IMR-90 (cell line): Measurements from ENCODE around the gene RGS9. TPM values are rescaled to one million over a fixed set of nuclear protein-coding genes. Genes with fewer than 3 reads are reported as not detected.

Experiments used
- ATAC-seq: fragments of 200-7000 bp; cut with Tn5 transposase; 2 replicates; pipeline ENCODE4 v1.9.1; 2020; ENCODE audit warnings: low read depth, mild to moderate bottlenecking, moderate library complexity
- BruUV-seq: library from RNA; stranded (reverse); fragments of 400-500 nt; replicated peaks from 2 replicates; lab custom pipeline; 2021; lab: Mats Ljungman, UMichigan
- CTCF ChIA-PET: fragments of 300-600 bp; formaldehyde crosslinking; extraction: SDS; loops from one replicate; lab custom pipeline; 2021; ENCODE audit warnings: antibody characterized with exemption; lab: Yijun Ruan, JAX
- POLR2A ChIA-PET: fragments of 300-600 bp; sonication (Branson Sonifier 250); formaldehyde crosslinking; loops from one replicate; lab custom pipeline; 2022; ENCODE audit warnings: antibody characterized with exemption; ENCODE audit not compliant: unreplicated experiment; lab: Charles Lee
- DNase-seq: peaks from one replicate; pipeline ENCODE4 v3.0.0; 2013
- H2AFZ ChIP-seq: replicated peaks from 2 replicates; pipeline ENCODE3; 2013; ENCODE audit warnings: low read length, mild to moderate bottlenecking; ENCODE audit not compliant: poor library complexity
- H2AK5ac ChIP-seq: 2 replicates; pipeline ENCODE4 v1.6.1; 2013; ENCODE audit warnings: low read depth, low read length, inconsistent platforms
- H2AK9ac ChIP-seq: replicated peaks from 2 replicates; pipeline ENCODE3; 2013; ENCODE audit warnings: mild to moderate bottlenecking, low read depth, low read length, moderate library complexity; ENCODE audit not compliant: poor library complexity
- H2BK120ac ChIP-seq: 2 replicates; pipeline ENCODE4 v1.6.1; 2013; ENCODE audit warnings: low read depth, low read length, inconsistent platforms
- H2BK15ac ChIP-seq: 3 replicates; pipeline ENCODE4 v1.6.1; 2013; ENCODE audit warnings: low read depth, low read length, inconsistent platforms
- H2BK20ac ChIP-seq: 2 replicates; pipeline ENCODE4 v1.6.1; 2013; ENCODE audit warnings: low read depth, mild to moderate bottlenecking, inconsistent platforms, low read length, moderate library complexity
- H2BK5ac ChIP-seq: 2 replicates; pipeline ENCODE4 v1.6.1; 2013; ENCODE audit warnings: mild to moderate bottlenecking, low read depth, low read length, inconsistent platforms; ENCODE audit not compliant: poor library complexity, severe bottlenecking
- H3K14ac ChIP-seq: replicated peaks from 2 replicates; pipeline ENCODE4 v1.6.1; 2013; ENCODE audit warnings: low read depth, low read length, inconsistent platforms
- H3K18ac ChIP-seq: 2 replicates; pipeline ENCODE4 v1.6.1; 2013; ENCODE audit warnings: low read depth, low read length, control low read depth
- H3K23ac ChIP-seq: 2 replicates; pipeline ENCODE4 v1.6.1; 2013; ENCODE audit warnings: low read depth, low read length, inconsistent platforms
- H3K27ac ChIP-seq: 2 replicates; pipeline ENCODE4 v1.5.1; 2013; ENCODE audit warnings: mild to moderate bottlenecking, control low read depth, low read length; ENCODE audit not compliant: insufficient read depth
- H3K27me3 ChIP-seq: 2 replicates; pipeline ENCODE4 v1.6.1; 2013; ENCODE audit warnings: low read length; ENCODE audit not compliant: control insufficient read depth, insufficient read depth
- H3K36me3 ChIP-seq: 2 replicates; pipeline ENCODE4 v1.6.1; 2013; ENCODE audit warnings: low read length, mixed read lengths; ENCODE audit not compliant: control insufficient read depth, insufficient read depth
- H3K4ac ChIP-seq: 2 replicates; pipeline ENCODE4 v1.6.1; 2013; ENCODE audit warnings: low read depth, low read length, inconsistent platforms
- H3K4me1 ChIP-seq: 2 replicates; pipeline ENCODE4 v1.6.1; 2013; ENCODE audit warnings: low read length, mixed read lengths; ENCODE audit not compliant: control insufficient read depth, insufficient read depth
- H3K4me2 ChIP-seq: 2 replicates; pipeline ENCODE4 v1.6.1; 2013; ENCODE audit warnings: low read depth, mild to moderate bottlenecking, control low read depth, low read length, moderate library complexity
- H3K4me3 ChIP-seq: 2 replicates; pipeline ENCODE4 v1.5.1; 2013; ENCODE audit warnings: low read depth, mild to moderate bottlenecking, control low read depth, low read length, moderate library complexity; ENCODE audit not compliant: insufficient read depth
- H3K56ac ChIP-seq: 2 replicates; pipeline ENCODE4 v1.6.1; 2013; ENCODE audit warnings: low read length, inconsistent platforms; ENCODE audit not compliant: insufficient read depth; ENCODE audit errors: extremely low read depth
- H3K79me1 ChIP-seq, 2 experiments: 2 replicates each; pipeline ENCODE4 v1.6.1; 2013; ENCODE audit warnings: low read length in 2 of 2, inconsistent platforms in 1 of 2, low read depth in 1 of 2
- H3K9ac ChIP-seq: 2 replicates; pipeline ENCODE4 v1.6.1; 2013; ENCODE audit warnings: low read depth, low read length, control low read depth
- H3K9me1 ChIP-seq: 2 replicates; pipeline ENCODE4 v1.6.1; 2013; ENCODE audit warnings: low read length, inconsistent platforms; ENCODE audit not compliant: insufficient read depth
- H3K9me3 ChIP-seq: 2 replicates; pipeline ENCODE4 v1.6.1; 2013; ENCODE audit warnings: low read length; ENCODE audit not compliant: control insufficient read depth, insufficient read depth
- H4K20me1 ChIP-seq: 2 replicates; pipeline ENCODE4 v1.6.1; 2013; ENCODE audit warnings: low read length, inconsistent platforms; ENCODE audit not compliant: insufficient read depth
- H4K5ac ChIP-seq: 2 replicates; pipeline ENCODE4 v1.6.1; 2013; ENCODE audit warnings: mild to moderate bottlenecking, low read depth, low read length, control low read depth
- H4K8ac ChIP-seq, 2 experiments: 2 replicates each; pipeline ENCODE4 v1.6.1; 2013; ENCODE audit warnings: low read depth in 2 of 2, low read length in 2 of 2, control low read depth in 1 of 2, inconsistent platforms in 1 of 2
- H4K91ac ChIP-seq: 2 replicates; pipeline ENCODE4 v1.6.1; 2013; ENCODE audit warnings: low read depth, low read length, inconsistent platforms; ENCODE audit not compliant: insufficient read depth
- MXI1 ChIP-seq: IDR thresholded peaks from 2 replicates; pipeline ENCODE4 v1.6.1; 2012; ENCODE audit warnings: low read depth, mild to moderate bottlenecking, low read length, moderate library complexity, borderline replicate concordance
- WGBS, 2 experiments: methylation state at CpG; one replicate each; pipeline versions ENCODE4 v1.1.5 to v1.1.7; 2013; ENCODE audit warnings: missing lambda C conversion rate in 2 of 2; ENCODE audit not compliant: insufficient read length in 1 of 2; ENCODE audit errors: extremely low coverage in 2 of 2; 5-methylcytosine and 5-hydroxymethylcytosine counted together
- dilution Hi-C: fragments of 300-500 bp; cut with HindIII; formaldehyde crosslinking; loops from one replicate; pipeline ENCODE4 v1.14.3; 2018; ENCODE audit warnings: low sequenced_read_pairs; ENCODE audit not compliant: unreplicated experiment
- in situ Hi-C: fragments of 300-500 bp; cut with MboI; formaldehyde crosslinking; loops from 3 replicates; pipeline ENCODE4 v1.14.3; 2019; ENCODE audit warnings: low sequenced_read_pairs, inconsistent platforms, mixed read lengths
- intact Hi-C: fragments of 100-400 bp; cut with micrococcal nuclease; formaldehyde crosslinking; loops from 2 replicates; pipeline ENCODE4 v1.10.0; 2022
- polyA plus RNA-seq, 3 experiments: library from polyadenylated mRNA; depleted of rRNA; stranded (reverse); fragments of >200 nt; gene quantifications; 2 replicates each; pipeline ENCODE4 v1.2.3, GENCODE V29; 2012; ENCODE audit warnings: low replicate concordance in 1 of 3
- total RNA-seq: library from RNA; depleted of rRNA; stranded (reverse); fragments of >200 nt; gene quantifications from 2 replicates; pipeline ENCODE4 v1.2.3, GENCODE V29; 2012
- TF ChIP-seq, protein P1 (sequence below): fragments of 150-350 bp; IDR thresholded peaks from 2 replicates; pipeline ENCODE4 v1.6.1; 2016; ENCODE audit warnings: low read depth, mild to moderate bottlenecking, low read length, moderate library complexity, borderline replicate concordance

Gene RGS9
- total and polyA plus RNA-seq, 2 of the 4 experiments (the other 2 are of a cell fraction), result 0.90 to 1.1 TPM

DNA sequence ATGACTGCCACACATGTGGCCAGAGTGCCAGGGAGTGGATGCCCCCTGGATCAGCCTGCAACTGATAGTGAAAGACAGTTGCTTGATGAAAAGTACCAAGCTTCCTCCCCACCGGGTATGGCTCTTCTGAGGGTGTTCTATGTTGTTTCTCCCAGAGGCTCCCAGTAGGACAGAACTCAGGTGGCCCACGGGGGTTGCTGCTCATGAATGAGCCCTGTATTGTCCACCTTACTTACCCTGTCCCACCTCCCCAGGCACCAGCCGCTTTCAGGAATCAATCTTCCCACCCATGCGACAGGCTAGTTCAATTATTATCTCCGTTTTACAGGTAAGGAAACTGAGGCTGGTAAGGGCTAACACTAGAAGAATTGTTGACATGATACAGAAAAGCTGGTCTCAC, 34.9 kb upstream of the RGS9 start:
- no peak overlapping the region for H2BK20ac ChIP-seq
- no peak overlapping the region for H2BK5ac ChIP-seq
- POLR2A ChIA-PET, result interaction anchor here (0.5 kb wide), 1 partner anchor 39 kb away, joined by 4 read pairs; no protein-coding TSS in a partner anchor
- TF ChIP-seq, protein P1, sequence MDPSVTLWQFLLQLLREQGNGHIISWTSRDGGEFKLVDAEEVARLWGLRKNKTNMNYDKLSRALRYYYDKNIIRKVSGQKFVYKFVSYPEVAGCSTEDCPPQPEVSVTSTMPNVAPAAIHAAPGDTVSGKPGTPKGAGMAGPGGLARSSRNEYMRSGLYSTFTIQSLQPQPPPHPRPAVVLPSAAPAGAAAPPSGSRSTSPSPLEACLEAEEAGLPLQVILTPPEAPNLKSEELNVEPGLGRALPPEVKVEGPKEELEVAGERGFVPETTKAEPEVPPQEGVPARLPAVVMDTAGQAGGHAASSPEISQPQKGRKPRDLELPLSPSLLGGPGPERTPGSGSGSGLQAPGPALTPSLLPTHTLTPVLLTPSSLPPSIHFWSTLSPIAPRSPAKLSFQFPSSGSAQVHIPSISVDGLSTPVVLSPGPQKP, result no peak
- no peak for TF ChIP-seq MXI1
- H3K4ac ChIP-seq, result no peak overlapping the region
- ATAC-seq (no peak), DNase-seq (no peak)
- no peak overlapping the region for H4K5ac ChIP-seq
- no peak overlapping the region for H3K23ac ChIP-seq
- H3K18ac ChIP-seq, result no peak overlapping the region
- CTCF ChIA-PET, result no interaction called here
- no peaks in the 10 kb centered on the region for H3K36me3 ChIP-seq
- no peak overlapping the region for H2BK15ac ChIP-seq
- no peak overlapping the region for H3K14ac ChIP-seq
- peaks cover 4% of the 10 kb centered on the region; the same call in 1 of the 2 replicates for H4K20me1 ChIP-seq
- intact Hi-C loops (no loop called here), in situ Hi-C loops (no loop called here), dilution Hi-C loops (no loop called here)
- H4K8ac ChIP-seq, result no peak overlapping the region
- no peak overlapping the region for H3K27ac ChIP-seq
- H3K4me1 ChIP-seq, result peaks cover 12% of the 10 kb centered on the region
- no peak overlapping the region for H3K56ac ChIP-seq
- no peak overlapping the region for H4K91ac ChIP-seq
- H3K9ac ChIP-seq, result no peak overlapping the region
- no peaks in the 10 kb centered on the region for H3K9me3 ChIP-seq
- no peak overlapping the region for H2AFZ ChIP-seq
- H3K79me1 ChIP-seq, result no peaks in the 10 kb centered on the region
- no peaks in the 10 kb centered on the region for H3K27me3 ChIP-seq
- H2AK5ac ChIP-seq, result no peak overlapping the region
- WGBS, 2 experiments, result no CpG with 5 or more reads among the region's 5 CpGs
- no peak overlapping the region for H3K4me3 ChIP-seq
- H3K9me1 ChIP-seq, result peaks cover 6% of the 10 kb centered on the region; the same call in 1 of the 2 replicates
- no peak overlapping the region for H2BK120ac ChIP-seq
- no peak overlapping the region for H3K4me2 ChIP-seq
- BruUV-seq, result no TSS peak
- H2AK9ac ChIP-seq, result no peak overlapping the region
